ENCODE results near the gene CACUL1. TPM values are rescaled to one million over a fixed set of nuclear protein-coding genes. Genes with fewer than 3 reads are reported as not detected.
"Not testable (repeated sequence)": the region's sequence is repeated elsewhere in the genome, so short reads cannot be mapped to it uniquely, and the experiment has no call there.

CACUL1 gene
- total RNA-seq, 3 donors from 2014 or later: 33.4 to 68.6 (median 55.2) TPM

- no peaks in the 10 kb centered on the region for H3K27me3 ChIP-seq
- no peaks in the 10 kb centered on the region for H3K36me3 ChIP-seq
- intact Hi-C loops (cut with DNase I; ENCODE audit: low total_unique reads): no loop called here
- no peaks in the 10 kb centered on the region for H3K4me1 ChIP-seq
- H3K9me3 ChIP-seq: no peaks in the 10 kb centered on the region
- no peak overlapping the region for H3K27ac ChIP-seq
- TF ChIP-seq POLR2A (IDR thresholded peaks at IDR 0.05) (no peak), CTCF (IDR thresholded peaks at IDR 0.05) (no peak), POLR2AphosphoS5 (IDR thresholded peaks at IDR 0.05) (no peak)
- no peak for DNase-seq (ENCODE audit: low spot score in 2 of 2)
- H3K4me3 ChIP-seq: no peak overlapping the region
These were observed 29.2 kb upstream of the CACUL1 start for GRCh38 chr10:118783776-118784545.

GRCh38 chr10:118782916-118783465 is 28.2 kb upstream of the CACUL1 start:
- H3K36me3 ChIP-seq; intact Hi-C loops (cut with DNase I; ENCODE audit: low total_unique reads); H3K4me1 ChIP-seq; H3K9me3 ChIP-seq; H3K4me3 ChIP-seq; H3K27me3 ChIP-seq; DNase-seq (ENCODE audit: low spot score in 2 of 2); H3K27ac ChIP-seq: not testable (repeated sequence)

- no peak for DNase-seq (ENCODE audit: low spot score in 2 of 2)
- no peak overlapping the region for H3K4me3 ChIP-seq
- intact Hi-C loops (cut with DNase I; ENCODE audit: low total_unique reads): no loop called here
- H3K27me3 ChIP-seq: no peaks in the 10 kb centered on the region
- TF ChIP-seq CTCF (IDR thresholded peaks at IDR 0.05) (no peak), POLR2AphosphoS5 (IDR thresholded peaks at IDR 0.05) (no peak), POLR2A (IDR thresholded peaks at IDR 0.05) (no peak)
- H3K36me3 ChIP-seq: no peaks in the 10 kb centered on the region
- H3K27ac ChIP-seq: no peak overlapping the region
- no peaks in the 10 kb centered on the region for H3K4me1 ChIP-seq
- no peaks in the 10 kb centered on the region for H3K9me3 ChIP-seq
These were observed 26.8 kb upstream of the CACUL1 start for GRCh38 chr10:118781541-118781940.

GRCh38 chr10:118778727-118779126 is 24.0 kb upstream of the CACUL1 start:
- no peaks in the 10 kb centered on the region for H3K9me3 ChIP-seq
- H3K27me3 ChIP-seq: no peaks in the 10 kb centered on the region
- H3K27ac ChIP-seq: no peak overlapping the region
- no peak for TF ChIP-seq POLR2AphosphoS5 (IDR thresholded peaks at IDR 0.05)
- no peak for TF ChIP-seq CTCF (IDR thresholded peaks at IDR 0.05)
- TF ChIP-seq POLR2A (IDR thresholded peaks at IDR 0.05): no peak
- no peaks in the 10 kb centered on the region for H3K36me3 ChIP-seq
- no peak overlapping the region for H3K4me3 ChIP-seq
- DNase-seq (ENCODE audit: low spot score in 2 of 2): no peak
- intact Hi-C loops (cut with DNase I; ENCODE audit: low total_unique reads): no loop called here
- H3K4me1 ChIP-seq: no peaks in the 10 kb centered on the region

- no peak overlapping the region for H3K27ac ChIP-seq
- TF ChIP-seq CTCF (IDR thresholded peaks at IDR 0.05) (no peak), POLR2A (IDR thresholded peaks at IDR 0.05) (no peak), POLR2AphosphoS5 (IDR thresholded peaks at IDR 0.05) (no peak)
- intact Hi-C loops (cut with DNase I; ENCODE audit: low total_unique reads): no loop called here
- no peak for DNase-seq (ENCODE audit: low spot score in 2 of 2)
- H3K36me3 ChIP-seq: no peaks in the 10 kb centered on the region
- H3K4me1 ChIP-seq: no peaks in the 10 kb centered on the region
- no peaks in the 10 kb centered on the region for H3K27me3 ChIP-seq
- H3K9me3 ChIP-seq: no peaks in the 10 kb centered on the region
- no peak overlapping the region for H3K4me3 ChIP-seq
These were observed 22.2 kb upstream of the CACUL1 start for GRCh38 chr10:118776960-118777359.

All from breast epithelium (tissue), 4 donors.